GM19463 (cell line): ENCODE results near the gene GPRIN2.
"Not testable (repeated sequence)": the region's sequence is repeated elsewhere in the genome, so short reads cannot be mapped to it uniquely, and the experiment has no call there.

ENCODE experiments used
- ATAC-seq: cut with Tn5 transposase; IDR thresholded peaks from one replicate; pipeline ENCODE4 v1.9.1; 2021; ENCODE audit warnings: mild to moderate bottlenecking, moderate library complexity; ENCODE audit not compliant: unreplicated experiment

Gene GPRIN2

DNA sequence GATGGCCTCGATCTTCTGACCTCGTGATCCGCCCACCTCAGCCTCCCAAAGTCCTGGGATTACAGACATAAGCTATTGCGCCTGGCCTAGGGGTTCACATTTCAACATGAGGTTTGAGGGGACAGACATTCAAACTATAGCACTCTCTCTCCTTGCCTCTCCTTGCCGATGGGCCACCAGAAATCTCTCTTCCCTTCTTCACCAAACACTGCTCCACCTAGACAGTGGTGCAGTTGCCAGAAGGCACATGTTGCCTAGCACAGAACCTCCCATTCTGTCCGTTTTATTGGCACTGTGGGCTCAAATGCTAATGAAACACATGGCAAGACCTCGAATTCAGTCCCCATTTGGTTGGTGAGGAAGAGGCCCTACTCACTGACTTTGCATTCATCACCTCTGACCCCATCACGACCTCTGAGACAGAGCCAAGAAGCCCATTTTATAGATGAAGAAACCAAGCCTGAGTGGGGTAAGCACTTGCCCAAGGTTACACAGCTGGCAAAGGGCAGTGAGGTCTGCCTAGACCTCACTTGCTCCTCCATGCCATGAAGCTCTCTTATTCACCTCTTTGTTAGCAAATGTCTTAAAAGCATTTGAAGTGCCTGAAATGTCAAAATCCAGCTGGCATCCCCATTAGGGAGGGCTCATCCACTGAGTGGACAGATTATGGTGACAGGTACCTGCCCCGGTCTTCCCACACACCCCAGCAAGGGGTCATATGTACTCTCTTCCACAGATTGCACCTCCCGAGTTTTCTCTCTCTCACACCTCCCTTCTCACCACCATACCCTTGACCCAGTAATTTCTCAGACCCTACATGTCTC is 34.0 kb downstream of the GPRIN2 start:
- ATAC-seq, result no peak

DNA sequence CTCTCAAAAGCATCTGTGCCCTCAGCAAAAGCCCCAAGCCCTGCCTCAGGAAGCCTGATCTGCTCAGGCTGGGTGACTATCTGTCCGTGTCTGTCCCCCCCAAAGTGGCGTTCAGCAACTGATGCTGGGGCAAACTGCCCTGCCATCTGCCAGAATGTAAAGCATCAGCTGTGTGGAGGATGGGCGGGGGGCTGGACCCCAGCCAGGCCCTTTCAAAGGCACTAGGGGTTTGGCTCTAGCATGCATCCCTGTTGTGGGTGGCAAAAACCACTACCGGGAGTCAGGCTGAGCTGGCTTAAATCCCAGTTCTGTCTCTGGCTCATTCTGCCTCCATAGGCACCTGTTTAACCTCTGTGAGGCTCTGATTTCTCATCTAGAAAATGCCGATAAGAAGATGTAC is 35.5 kb downstream of the GPRIN2 start:
- no peak for ATAC-seq

DNA sequence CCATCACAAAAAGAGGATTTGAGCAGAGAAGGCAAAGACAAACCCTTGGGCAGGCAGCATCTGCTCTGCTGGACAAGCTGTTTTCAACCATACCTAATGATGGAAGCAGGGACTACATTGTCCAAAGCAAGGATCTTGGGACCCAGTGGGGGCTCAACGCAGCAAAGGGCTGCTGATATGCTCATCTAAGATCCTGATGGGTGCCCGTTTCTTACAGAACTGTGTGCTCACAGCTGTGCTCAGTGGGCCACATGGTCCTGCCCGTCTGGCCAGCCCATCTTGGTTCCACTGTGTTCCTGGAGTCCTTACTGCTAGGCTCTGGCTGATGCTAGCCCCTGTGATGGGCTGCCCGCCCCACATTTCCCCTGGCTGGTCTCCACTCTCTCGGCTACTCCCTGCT is 36.1 kb downstream of the GPRIN2 start:
- no peak for ATAC-seq

DNA sequence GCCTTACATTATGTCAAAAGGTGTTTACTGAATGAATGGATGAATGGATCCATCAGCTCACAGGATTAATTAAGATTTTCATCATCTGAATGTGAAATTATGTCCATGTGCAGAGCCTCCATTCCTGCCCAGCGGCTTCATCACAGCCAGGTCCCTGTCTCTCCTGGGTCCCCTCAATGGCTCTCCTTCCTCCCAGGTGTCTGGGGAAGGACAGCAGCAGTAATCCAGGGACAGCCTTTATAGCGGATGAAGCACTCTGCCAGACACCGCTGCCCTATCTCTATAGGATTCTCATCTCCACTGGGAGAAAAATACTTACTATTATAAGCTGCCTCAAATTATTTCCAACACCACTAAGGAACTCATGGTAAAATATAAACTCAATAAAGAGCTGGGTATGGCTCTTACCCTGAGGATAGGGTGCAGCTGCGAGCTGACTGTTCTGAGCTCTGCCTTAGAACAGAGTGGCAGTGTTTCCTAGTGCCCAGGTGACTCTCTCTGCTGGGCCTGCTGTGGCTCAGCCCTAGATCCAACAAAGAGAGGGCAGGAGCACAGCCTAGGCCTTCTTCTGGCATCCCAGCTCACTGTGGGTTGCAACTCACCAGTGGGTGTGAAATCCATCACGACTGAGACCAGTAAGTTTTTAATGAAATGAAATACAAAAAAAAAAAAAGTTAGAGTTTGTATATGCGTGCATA is 38.3 kb downstream of the GPRIN2 start:
- ATAC-seq, result no peak

DNA sequence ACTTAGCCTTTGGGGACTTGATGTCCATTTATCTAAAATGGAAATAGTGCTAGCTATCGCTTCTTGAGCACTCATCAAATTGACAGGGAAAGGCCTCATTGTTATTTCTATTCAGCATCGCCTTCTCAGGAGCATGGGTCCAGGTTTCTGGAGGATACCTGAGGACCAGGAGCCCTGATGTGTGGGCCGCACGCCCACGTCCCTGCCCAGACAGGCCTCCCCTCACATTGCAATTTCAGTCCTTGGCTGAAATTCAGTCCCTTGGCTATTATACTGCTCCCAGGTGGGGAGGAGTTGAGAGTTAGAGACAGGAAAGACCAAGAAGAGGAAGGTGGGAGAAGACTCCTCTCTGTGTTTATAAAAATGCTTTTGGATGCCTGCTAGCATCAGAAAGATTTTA is 38.9 kb downstream of the GPRIN2 start:
- no peak for ATAC-seq

DNA sequence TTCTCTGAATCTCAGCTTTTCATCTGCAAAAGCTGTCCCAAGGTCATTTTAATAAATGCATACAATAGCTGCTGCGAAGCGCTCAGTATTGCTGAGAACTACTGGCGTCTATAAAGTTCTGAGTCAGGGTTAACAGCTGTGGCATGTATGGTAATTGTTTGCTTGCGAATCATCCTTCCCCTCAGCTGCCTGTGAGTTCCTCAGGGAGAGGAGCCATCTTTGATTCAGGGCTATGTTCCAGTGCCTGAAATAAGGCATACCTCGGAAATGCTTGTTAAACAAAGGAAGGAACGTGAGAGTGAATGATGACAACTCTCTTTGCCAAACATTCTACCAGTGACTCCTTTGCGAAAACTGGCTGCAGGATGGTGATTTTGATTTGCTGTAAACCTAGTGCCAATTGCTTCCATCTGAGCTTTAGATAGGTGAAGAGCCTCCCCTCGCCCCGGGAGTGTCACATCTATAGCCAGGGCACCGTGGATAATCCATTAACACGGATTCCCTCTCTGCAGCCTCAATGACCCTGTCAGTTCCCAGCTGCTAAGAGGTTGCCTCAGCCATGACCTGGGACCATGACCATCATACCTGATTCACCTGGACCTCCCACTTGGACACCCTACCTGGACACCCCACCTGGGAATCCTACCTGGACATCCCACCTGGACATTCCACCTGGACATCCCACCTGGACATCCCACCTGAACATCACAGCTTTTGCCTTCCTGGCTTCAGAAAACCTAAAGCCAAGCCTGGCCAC is 39.6 kb downstream of the GPRIN2 start:
- no peak for ATAC-seq

DNA sequence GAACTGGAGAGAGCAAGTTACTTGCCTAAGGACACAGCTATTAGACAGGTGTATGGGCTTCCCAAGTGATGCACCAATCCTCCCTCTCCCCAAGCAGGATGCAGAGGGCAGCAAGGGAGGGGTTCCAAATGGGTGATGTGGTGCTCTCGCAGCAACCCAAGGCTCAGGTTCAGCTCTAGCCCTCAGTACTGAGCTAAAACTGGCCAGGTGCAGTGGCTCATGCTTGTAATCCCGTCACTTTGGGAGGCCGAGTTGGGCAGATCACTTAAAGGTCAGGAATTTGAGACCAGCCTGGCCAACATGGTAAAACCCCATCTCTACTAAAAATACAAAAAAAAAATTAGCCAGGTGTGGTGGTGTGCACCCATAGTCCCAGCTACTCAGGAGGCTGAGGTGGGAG is 40.7 kb downstream of the GPRIN2 start:
- no peak for ATAC-seq

DNA sequence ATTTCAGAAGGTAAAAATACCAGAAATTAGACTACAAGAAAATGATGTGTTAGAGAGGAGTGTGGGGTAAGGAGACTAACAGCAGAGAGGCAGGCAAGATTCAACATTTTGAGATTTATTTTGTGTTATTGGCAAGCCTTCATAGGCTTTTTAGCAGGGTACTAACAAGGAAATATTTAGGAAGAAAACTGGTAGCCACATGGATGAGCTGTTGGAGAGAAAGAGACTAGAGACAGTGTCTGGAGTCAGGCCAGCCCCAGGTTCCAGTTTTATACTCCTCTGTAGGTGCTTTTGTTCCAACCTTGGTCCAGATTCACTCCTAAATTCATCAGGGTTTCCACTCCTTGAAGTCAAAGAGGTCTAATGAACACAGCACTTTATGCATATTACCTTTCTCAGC is 41.1 kb downstream of the GPRIN2 start:
- no peak for ATAC-seq

DNA sequence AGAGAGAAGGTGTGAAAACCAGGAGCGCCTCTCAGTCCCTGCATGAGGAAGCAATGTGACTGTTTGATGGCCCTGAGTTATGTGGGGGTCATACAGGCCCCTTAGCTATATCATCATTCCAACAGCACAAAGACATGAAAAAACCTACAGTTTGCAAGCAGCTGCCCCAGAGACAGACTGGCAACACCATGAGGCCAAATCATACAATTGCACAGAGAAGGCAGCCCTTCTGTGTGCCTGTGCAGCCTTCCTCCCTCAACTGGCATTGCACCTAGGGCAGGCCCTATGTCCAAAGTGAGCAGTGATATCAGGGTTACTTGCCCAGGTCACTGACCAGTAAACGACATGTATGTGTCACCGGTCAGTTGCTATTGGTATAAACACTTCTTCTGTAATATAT is 41.6 kb downstream of the GPRIN2 start:
- ATAC-seq, result no peak

DNA sequence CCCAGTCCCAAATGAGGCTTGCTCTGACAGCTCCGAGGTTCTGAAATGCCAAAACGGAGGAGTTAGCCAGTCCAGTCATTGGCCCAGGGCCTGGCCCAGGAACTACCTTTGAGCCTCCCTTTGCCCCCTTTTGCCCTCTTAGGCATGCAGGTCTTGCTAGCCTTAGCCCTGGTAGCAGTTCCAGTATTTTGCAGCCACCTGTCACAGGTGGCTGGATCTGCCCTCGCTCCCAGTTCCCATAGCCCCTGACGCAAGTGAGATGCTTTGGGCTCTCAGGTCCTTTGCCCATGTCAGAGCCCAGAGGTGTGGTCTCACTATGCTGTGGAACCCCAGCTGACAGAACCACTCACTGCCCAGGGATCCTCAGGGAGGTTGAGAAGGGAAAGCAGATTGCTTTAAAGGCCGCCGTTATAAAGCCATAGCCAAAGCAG is 42.0 kb downstream of the GPRIN2 start:
- no peak for ATAC-seq

DNA sequence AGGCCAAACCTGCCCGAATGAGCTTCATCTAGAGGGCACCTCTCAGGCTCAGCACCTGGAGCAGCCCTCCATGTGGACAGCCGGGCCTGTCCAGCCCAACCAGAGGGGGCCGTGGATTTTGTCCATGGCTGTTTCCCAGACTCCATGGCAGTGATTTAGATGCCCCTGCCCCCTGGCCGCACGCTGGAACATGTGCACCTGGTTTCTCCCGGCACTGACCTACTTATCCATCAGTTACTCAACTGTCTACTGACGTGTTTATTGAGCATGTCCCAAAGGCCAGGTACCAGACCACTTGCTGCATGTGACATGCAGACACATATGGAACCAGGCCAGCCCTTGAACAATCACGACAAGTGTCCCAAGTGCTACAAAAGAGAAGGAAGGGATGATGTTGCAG is 43.1 kb downstream of the GPRIN2 start:
- not testable (repeated sequence) for ATAC-seq

DNA sequence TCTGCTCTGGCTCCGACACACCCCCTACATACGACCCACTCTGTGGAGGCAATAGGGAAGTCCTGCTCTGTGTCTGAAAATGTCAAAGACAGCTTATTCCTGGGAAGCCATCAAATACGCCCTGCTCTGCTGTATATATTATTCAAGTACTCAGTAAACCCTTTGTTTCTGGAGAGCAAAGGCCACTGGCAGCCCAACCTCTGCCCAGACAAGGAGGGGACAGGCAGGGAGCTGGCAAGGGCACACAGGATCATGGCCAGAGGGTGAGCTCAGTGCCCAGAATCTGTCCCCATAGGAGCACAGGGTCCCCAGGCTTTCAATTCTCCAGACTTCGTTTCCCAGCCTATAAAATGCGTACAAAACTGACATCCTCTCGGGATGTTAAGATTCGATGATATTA is 43.7 kb downstream of the GPRIN2 start:
- ATAC-seq, result not testable (repeated sequence)

DNA sequence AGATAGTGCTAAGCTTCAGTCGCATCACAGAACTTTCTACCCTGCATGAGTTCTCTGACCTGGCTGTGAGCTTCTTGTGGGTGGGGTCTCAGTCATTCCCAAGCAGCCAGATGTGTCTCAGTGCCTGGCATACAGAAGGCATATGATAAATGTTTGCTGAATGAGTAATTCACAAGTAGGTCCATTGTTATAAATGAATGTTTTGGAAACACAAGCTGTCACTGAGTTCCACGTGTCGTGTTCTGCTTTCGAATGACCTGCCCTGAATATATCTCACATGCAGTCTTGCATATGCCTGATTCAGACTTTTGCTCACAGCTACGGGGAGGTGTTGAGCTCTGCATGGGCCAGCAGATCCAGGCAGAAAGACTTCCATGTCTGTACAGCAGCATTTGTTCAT is 44.5 kb downstream of the GPRIN2 start:
- not testable (repeated sequence) for ATAC-seq
